Suprapubic skin (tissue), 4 donors: ENCODE results near the gene ARL5C.

Source experiments
- EP300 ChIP-seq: sonication (generic); formaldehyde crosslinking; IDR thresholded peaks from one replicate; pipeline ENCODE4 v1.6.1; 2017; ENCODE audit warnings: antibody characterized with exemption
- POLR2A ChIP-seq, 2 donors: fragments of 450-650 bp; IDR thresholded peaks; one replicate each; pipeline ENCODE4 v1.6.1; 2017; ENCODE audit warnings: antibody characterized with exemption in 2 of 2, mild to moderate bottlenecking in 2 of 2, moderate library complexity in 2 of 2
- POLR2AphosphoS5 ChIP-seq, 3 donors: sonication (generic); formaldehyde crosslinking; IDR thresholded peaks; one replicate each; pipeline ENCODE4 v1.6.1; 2017; ENCODE audit warnings: antibody characterized with exemption in 3 of 3
- TF ChIP-seq, protein P1 (sequence below), 2 donors: fragments of 200-600 bp in 1 of 2; fragments of 450-650 bp in 1 of 2; sonication (generic) in 1 of 2; IDR thresholded peaks; one replicate each; pipeline ENCODE4 v1.5.1; 2016 to 2019; ENCODE audit warnings: antibody characterized with exemption in 2 of 2, mild to moderate bottlenecking in 1 of 2, moderate library complexity in 1 of 2

DNA sequence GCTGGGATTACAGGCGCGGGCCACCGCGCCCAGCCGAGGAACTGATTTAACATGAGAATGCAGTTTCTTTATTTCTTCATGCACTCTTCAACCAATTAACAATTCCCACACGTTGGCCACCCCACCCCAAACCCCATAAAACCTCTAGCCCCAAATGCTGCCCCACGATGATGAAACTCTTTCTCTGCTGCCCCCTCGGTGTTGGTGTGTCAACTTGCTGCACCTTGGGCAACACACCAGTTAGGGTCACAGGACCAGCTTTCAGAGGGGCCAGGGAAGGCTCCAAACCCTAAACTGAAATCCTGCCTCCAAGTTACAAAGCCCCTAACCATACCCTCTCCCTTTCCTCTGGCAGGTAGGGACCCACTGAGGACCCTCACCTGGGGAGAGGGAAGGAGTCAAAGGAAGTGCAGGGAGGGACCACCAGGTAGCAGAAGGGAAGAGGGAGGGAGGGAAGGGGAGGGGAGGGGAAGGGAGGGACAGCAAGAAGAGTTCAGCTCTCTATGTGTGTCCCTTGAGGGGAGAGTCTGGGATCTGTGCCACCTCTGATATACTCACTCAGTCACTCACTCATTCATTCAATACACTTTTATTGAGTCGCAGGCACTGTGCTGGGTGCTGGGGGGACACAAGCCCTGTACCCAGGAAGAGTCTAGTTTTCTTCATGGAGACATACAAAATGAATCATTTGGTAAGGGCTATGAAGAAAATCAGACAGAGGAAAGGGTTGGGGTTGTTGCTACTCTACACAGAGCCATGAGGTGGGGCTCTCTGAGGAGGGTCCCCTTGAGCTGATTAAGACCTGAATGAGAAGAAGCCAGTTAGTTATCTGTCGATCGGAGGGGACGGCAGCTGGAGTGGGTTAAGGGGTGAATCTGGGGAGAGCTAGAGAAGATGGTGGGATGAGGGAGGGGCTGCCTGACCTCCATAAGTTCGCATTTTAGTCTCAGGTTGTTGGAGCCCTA, 18.5 kb downstream of the ARL5C start:
- no peak for TF ChIP-seq POLR2AphosphoS5 (IDR thresholded peaks at IDR 0.05)
- TF ChIP-seq, protein P1, sequence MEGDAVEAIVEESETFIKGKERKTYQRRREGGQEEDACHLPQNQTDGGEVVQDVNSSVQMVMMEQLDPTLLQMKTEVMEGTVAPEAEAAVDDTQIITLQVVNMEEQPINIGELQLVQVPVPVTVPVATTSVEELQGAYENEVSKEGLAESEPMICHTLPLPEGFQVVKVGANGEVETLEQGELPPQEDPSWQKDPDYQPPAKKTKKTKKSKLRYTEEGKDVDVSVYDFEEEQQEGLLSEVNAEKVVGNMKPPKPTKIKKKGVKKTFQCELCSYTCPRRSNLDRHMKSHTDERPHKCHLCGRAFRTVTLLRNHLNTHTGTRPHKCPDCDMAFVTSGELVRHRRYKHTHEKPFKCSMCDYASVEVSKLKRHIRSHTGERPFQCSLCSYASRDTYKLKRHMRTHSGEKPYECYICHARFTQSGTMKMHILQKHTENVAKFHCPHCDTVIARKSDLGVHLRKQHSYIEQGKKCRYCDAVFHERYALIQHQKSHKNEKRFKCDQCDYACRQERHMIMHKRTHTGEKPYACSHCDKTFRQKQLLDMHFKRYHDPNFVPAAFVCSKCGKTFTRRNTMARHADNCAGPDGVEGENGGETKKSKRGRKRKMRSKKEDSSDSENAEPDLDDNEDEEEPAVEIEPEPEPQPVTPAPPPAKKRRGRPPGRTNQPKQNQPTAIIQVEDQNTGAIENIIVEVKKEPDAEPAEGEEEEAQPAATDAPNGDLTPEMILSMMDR (IDR thresholded peaks at IDR 0.05) = no peak
- TF ChIP-seq EP300 = no peak
- TF ChIP-seq POLR2A (IDR thresholded peaks at IDR 0.05) = no peak
